ENCODE results near the gene GOLGA6L7. TPM values are rescaled to one million over a fixed set of nuclear protein-coding genes. Genes with fewer than 3 reads are reported as not detected.
"Not testable (repeated sequence)": the region's sequence is repeated elsewhere in the genome, so short reads cannot be mapped to it uniquely, and the experiment has no call there.

Gene GOLGA6L7
- total RNA-seq, 1 donor from 2014 or later = not detected

GRCh38 chr15:28831897-28832587 is 16.4 kb downstream of the GOLGA6L7 start:
- not testable (repeated sequence) for H3K27ac ChIP-seq; H3F3A ChIP-seq (ENCODE audit: low read depth); H3K27me3 ChIP-seq; H3K27ac Mint-ChIP-seq; H3K4me1 ChIP-seq; H3K9me3 ChIP-seq (ENCODE audit: low read depth); H3K4me1 Mint-ChIP-seq; H3K79me2 ChIP-seq (ENCODE audit: low read depth); H3K27me3 Mint-ChIP-seq (ENCODE audit: insufficient read depth, low read depth); H3K9ac ChIP-seq; H3K36me3 ChIP-seq; H3K9me3 Mint-ChIP-seq; H4K20me1 ChIP-seq (ENCODE audit: low read depth); H3K36me3 Mint-ChIP-seq
- Histone ChIP-seq H3K4me2 (peak overlapping the region; percentile 64), H3K4me3 (peak overlapping the region; percentile 36), H2AFZ (replicated peaks) (peak overlapping the region; percentile 63)
- DNase-seq (ENCODE audit: low spot score) = peak; percentile 91
- peak overlapping the region; percentile 79 for H3K4me3 Mint-ChIP-seq
- peak; percentile 6 for TF ChIP-seq CTCF (IDR thresholded peaks at IDR 0.05)

DNA sequence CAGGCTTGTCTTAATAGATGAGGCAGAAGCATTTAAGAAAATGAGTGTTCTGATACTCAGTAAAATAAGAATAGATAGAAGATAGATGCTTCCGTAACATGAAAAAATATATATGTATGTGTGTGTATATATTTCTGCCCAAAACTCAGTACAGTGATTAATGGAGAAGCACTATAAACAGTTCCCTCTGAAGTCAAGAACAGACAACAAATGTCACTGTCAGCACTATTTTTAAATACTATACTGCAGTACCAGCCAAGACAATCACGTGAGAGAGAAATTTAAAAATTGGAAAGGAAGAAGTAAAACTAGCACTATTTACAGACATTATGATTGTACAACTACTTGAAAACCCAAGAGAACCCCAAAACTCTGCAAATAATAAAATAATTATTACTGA is 27.0 kb downstream of the GOLGA6L7 start:
- H3K9me3 ChIP-seq (ENCODE audit: low read depth); H3K4me2 ChIP-seq; H3K4me3 ChIP-seq; DNase-seq (ENCODE audit: low spot score); H3K36me3 ChIP-seq; H3K27me3 Mint-ChIP-seq (ENCODE audit: insufficient read depth, low read depth); H3K4me1 Mint-ChIP-seq; H3K9ac ChIP-seq; H2AFZ ChIP-seq (replicated peaks); H3K36me3 Mint-ChIP-seq; H3K4me1 ChIP-seq; H3K79me2 ChIP-seq (ENCODE audit: low read depth); H3K9me3 Mint-ChIP-seq; H3K4me3 Mint-ChIP-seq; H3K27ac ChIP-seq; H3K27ac Mint-ChIP-seq; H4K20me1 ChIP-seq (ENCODE audit: low read depth); H3K27me3 ChIP-seq; H3F3A ChIP-seq (ENCODE audit: low read depth): not testable (repeated sequence)

- H3K9me3 Mint-ChIP-seq = not testable (repeated sequence)
Measured at GRCh38 chr15:28819930-28820295, 28.5 kb downstream of the GOLGA6L7 start.

GRCh38 chr15:28819019-28819929 is 29.2 kb downstream of the GOLGA6L7 start:
- not testable (repeated sequence) for H3K9ac ChIP-seq; H3K4me1 Mint-ChIP-seq; H3K36me3 ChIP-seq; H3K36me3 Mint-ChIP-seq; H3K4me1 ChIP-seq; H3K9me3 ChIP-seq (ENCODE audit: low read depth); H3K27me3 ChIP-seq; H3K4me3 ChIP-seq; H3K27me3 Mint-ChIP-seq (ENCODE audit: insufficient read depth, low read depth); H2AFZ ChIP-seq (replicated peaks); H4K20me1 ChIP-seq (ENCODE audit: low read depth); H3K4me2 ChIP-seq; H3K4me3 Mint-ChIP-seq; H3K9me3 Mint-ChIP-seq; H3F3A ChIP-seq (ENCODE audit: low read depth); H3K79me2 ChIP-seq (ENCODE audit: low read depth); DNase-seq (ENCODE audit: low spot score); H3K27ac ChIP-seq; H3K27ac Mint-ChIP-seq

More at GRCh38 chr15:28819930-28820295, 28.5 kb downstream of the GOLGA6L7 start:
- not testable (repeated sequence) for H3K9me3 ChIP-seq (ENCODE audit: low read depth); H4K20me1 ChIP-seq (ENCODE audit: low read depth); H3K9ac ChIP-seq; H2AFZ ChIP-seq (replicated peaks); H3K4me1 Mint-ChIP-seq; H3K36me3 Mint-ChIP-seq; H3K4me3 ChIP-seq; H3K4me2 ChIP-seq; H3K36me3 ChIP-seq; H3F3A ChIP-seq (ENCODE audit: low read depth); H3K4me1 ChIP-seq; H3K27me3 Mint-ChIP-seq (ENCODE audit: insufficient read depth, low read depth); H3K79me2 ChIP-seq (ENCODE audit: low read depth); H3K27me3 ChIP-seq; DNase-seq (ENCODE audit: low spot score); H3K4me3 Mint-ChIP-seq; H3K27ac ChIP-seq; H3K27ac Mint-ChIP-seq

GRCh38 chr15:28818168-28818567 is 30.3 kb downstream of the GOLGA6L7 start:
- peaks cover 10% of the 10 kb centered on the region for H3K4me1 Mint-ChIP-seq
- not testable (repeated sequence) for H3K4me1 ChIP-seq; H4K20me1 ChIP-seq (ENCODE audit: low read depth); H3K27ac Mint-ChIP-seq; H3K79me2 ChIP-seq (ENCODE audit: low read depth); H3K27ac ChIP-seq; H3K9me3 ChIP-seq (ENCODE audit: low read depth); H3K9ac ChIP-seq; H3K36me3 ChIP-seq; H3K4me3 Mint-ChIP-seq; H3F3A ChIP-seq (ENCODE audit: low read depth); H3K4me3 ChIP-seq; H2AFZ ChIP-seq (replicated peaks); H3K9me3 Mint-ChIP-seq; H3K4me2 ChIP-seq; H3K36me3 Mint-ChIP-seq; H3K27me3 ChIP-seq; H3K27me3 Mint-ChIP-seq (ENCODE audit: insufficient read depth, low read depth); DNase-seq (ENCODE audit: low spot score)

DNA sequence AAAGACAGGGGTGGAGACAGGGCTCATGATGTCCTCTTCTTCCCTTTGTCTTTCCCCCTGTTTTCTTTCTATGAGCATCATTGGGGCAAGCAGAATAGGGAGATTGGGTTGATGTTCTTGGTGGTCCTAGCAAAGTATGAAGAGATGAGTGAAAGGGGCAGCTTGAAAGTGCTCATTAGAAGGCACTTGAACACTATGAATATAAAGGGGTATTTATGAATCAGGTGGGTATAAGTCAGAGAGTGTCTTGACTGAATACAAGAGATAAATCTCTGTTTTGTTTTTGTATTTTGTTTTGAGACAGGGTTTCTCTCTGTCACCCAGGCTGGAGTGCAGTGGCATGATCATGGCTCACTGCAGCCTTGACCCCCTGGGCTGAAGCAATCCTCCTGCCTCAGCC is 34.4 kb downstream of the GOLGA6L7 start:
- H3K79me2 ChIP-seq (ENCODE audit: low read depth); H3K9me3 ChIP-seq (ENCODE audit: low read depth); H3K9ac ChIP-seq; H3K27ac ChIP-seq; DNase-seq (ENCODE audit: low spot score); H3K36me3 Mint-ChIP-seq; H3K27me3 Mint-ChIP-seq (ENCODE audit: insufficient read depth, low read depth); H3K27ac Mint-ChIP-seq; H3K36me3 ChIP-seq; H3K4me1 ChIP-seq; H4K20me1 ChIP-seq (ENCODE audit: low read depth); H3F3A ChIP-seq (ENCODE audit: low read depth); H3K9me3 Mint-ChIP-seq; H3K4me3 ChIP-seq; H3K4me2 ChIP-seq; H3K4me3 Mint-ChIP-seq; H3K27me3 ChIP-seq: not testable (repeated sequence)
- H3K4me1 Mint-ChIP-seq = peaks cover 15% of the 10 kb centered on the region
- peak overlapping the region; percentile 58 for H2AFZ ChIP-seq (replicated peaks)

GRCh38 chr15:28813392-28813791 is 35.1 kb downstream of the GOLGA6L7 start:
- H3K4me1 Mint-ChIP-seq = peaks cover 12% of the 10 kb centered on the region
- H3K9ac ChIP-seq, H3K4me3 Mint-ChIP-seq: not testable (repeated sequence)

More at GRCh38 chr15:28813392-28813791, 35.1 kb downstream of the GOLGA6L7 start:
- H3K27me3 ChIP-seq; H4K20me1 ChIP-seq (ENCODE audit: low read depth); H3F3A ChIP-seq (ENCODE audit: low read depth); H3K4me2 ChIP-seq; H3K27me3 Mint-ChIP-seq (ENCODE audit: insufficient read depth, low read depth); H3K4me3 ChIP-seq; H3K4me1 ChIP-seq; H3K79me2 ChIP-seq (ENCODE audit: low read depth); H3K9me3 Mint-ChIP-seq; H3K27ac ChIP-seq; H3K36me3 ChIP-seq; H3K9me3 ChIP-seq (ENCODE audit: low read depth); DNase-seq (ENCODE audit: low spot score); H3K36me3 Mint-ChIP-seq; H3K27ac Mint-ChIP-seq: not testable (repeated sequence)
- peak overlapping the region; percentile 58 for H2AFZ ChIP-seq (replicated peaks)
